Motor neuron (in vitro differentiated cells): ENCODE results near the gene SUOX. TPM values are rescaled to one million over a fixed set of nuclear protein-coding genes. Genes with fewer than 3 reads are reported as not detected.

ENCODE experiments used
- total RNA-seq, 8 experiments: library from RNA; unstranded; fragments of 300-600 nt; gene quantifications; 2 replicates each; pipeline versions ENCODE4 v1.2.3 to v1.2.4, GENCODE V29; 2022

The SUOX gene
- total RNA-seq, 8 experiments from 2014 or later = 10.4 to 23.0 (median 17.0) TPM

Other genes starting within 250 kb of the SUOX start
- 100 to 1,000 TPM in 5 of 8 experiments, 10 to 100 TPM in 3; 81.9 to 148 (median 114) TPM for gene SARNP, start 179.6 kb upstream of the SUOX start, total RNA-seq
- gene ORMDL2, start 179.2 kb upstream of the SUOX start, total RNA-seq = 10 to 100 TPM; 13.1 to 42.0 (median 25.4) TPM
- 10 to 100 TPM; 22.0 to 41.1 (median 29.8) TPM for gene DNAJC14, start 167.7 kb upstream of the SUOX start, total RNA-seq
- 1 to 10 TPM in 5 of 8 experiments, under 1 TPM in 3; 0.16 to 3.8 (median 1.3) TPM for gene MMP19, start 154.3 kb upstream of the SUOX start, total RNA-seq
- gene PYM1, start 69.4 kb upstream of the SUOX start, total RNA-seq = 10 to 100 TPM; 20.1 to 44.4 (median 31.7) TPM
- 10 to 100 TPM in 4 of 8 experiments, 1 to 10 TPM in 4; 3.4 to 63.0 (median 9.2) TPM for gene DGKA, start 66.1 kb upstream of the SUOX start, total RNA-seq
- gene PMEL, start 31.2 kb upstream of the SUOX start, total RNA-seq = 10 to 100 TPM in 1 of 8 experiments, 1 to 10 TPM in 6, under 1 TPM in 1; 0.86 to 14.4 (median 1.7) TPM
- 10 to 100 TPM in 4 of 8 experiments, 1 to 10 TPM in 4; 6.0 to 43.0 (median 15.8) TPM for gene CDK2, start 30.4 kb upstream of the SUOX start, total RNA-seq
- 10 to 100 TPM; 56.3 to 95.6 (median 76.0) TPM for gene RAB5B, start 23.2 kb upstream of the SUOX start, total RNA-seq
- gene IKZF4, start 23.8 kb downstream of the SUOX start, total RNA-seq = 1 to 10 TPM; 1.4 to 8.6 (median 6.4) TPM
- 1,000 to 10,000 TPM in 1 of 8 experiments, 100 to 1,000 TPM in 7; 282 to 1,536 (median 616) TPM for gene RPS26, start 44.6 kb downstream of the SUOX start, total RNA-seq
- 1 to 10 TPM in 7 of 8 experiments, under 1 TPM in 1; 0.63 to 7.2 (median 2.1) TPM for gene ERBB3, start 82.9 kb downstream of the SUOX start, total RNA-seq
- gene PA2G4, start 107.3 kb downstream of the SUOX start, total RNA-seq = 100 to 1,000 TPM in 4 of 8 experiments, 10 to 100 TPM in 4; 60.8 to 254 (median 99.3) TPM
- gene RPL41, start 119.4 kb downstream of the SUOX start, total RNA-seq = 1,000 to 10,000 TPM; 2,948 to 7,132 (median 5,415) TPM
- gene ZC3H10, start 121.0 kb downstream of the SUOX start, total RNA-seq = 10 to 100 TPM in 3 of 8 experiments, 1 to 10 TPM in 5; 5.8 to 11.7 (median 8.0) TPM
- gene ESYT1, start 131.0 kb downstream of the SUOX start, total RNA-seq = 10 to 100 TPM; 13.4 to 54.6 (median 44.2) TPM
- 100 to 1,000 TPM in 5 of 8 experiments, 10 to 100 TPM in 3; 61.3 to 217 (median 142) TPM for gene MYL6B, start 155.3 kb downstream of the SUOX start, total RNA-seq
- gene MYL6, start 161.1 kb downstream of the SUOX start, total RNA-seq = 1,000 to 10,000 TPM; 1,063 to 2,469 (median 1,244) TPM
- gene SMARCC2, start 192.2 kb downstream of the SUOX start, total RNA-seq = 100 to 1,000 TPM in 1 of 8 experiments, 10 to 100 TPM in 7; 18.1 to 110 (median 77.9) TPM
- gene RNF41, start 224.6 kb downstream of the SUOX start, total RNA-seq = 10 to 100 TPM; 28.9 to 62.1 (median 41.7) TPM
- 10 to 100 TPM; 22.1 to 61.7 (median 51.1) TPM for gene NABP2, start 227.1 kb downstream of the SUOX start, total RNA-seq
- gene SLC39A5, start 232.8 kb downstream of the SUOX start, total RNA-seq = 1 to 10 TPM in 3 of 8 experiments, under 1 TPM in 3, not detected in 2; 0.49 to 2.6 (median 1.1) TPM